HCT116 (cell line): ENCODE measurements around the gene KRTCAP3. TPM values are rescaled to one million over a fixed set of nuclear protein-coding genes. Genes with fewer than 3 reads are reported as not detected.

ENCODE experiments used
- ATAC-seq: fragments of 200-7000 bp; cut with Tn5 transposase; 2 replicates; pipeline ENCODE4 v1.9.1; 2020; ENCODE audit warnings: mild to moderate bottlenecking, moderate library complexity
- BruUV-seq: library from RNA; stranded (reverse); fragments of 400-500 nt; replicated peaks from 2 replicates; lab custom pipeline; 2021; lab: Mats Ljungman, UMichigan
- CTCF ChIA-PET: fragments of 300-600 bp; sonication (Branson Sonifier 250); formaldehyde crosslinking; loops from one replicate; lab custom pipeline; 2021; ENCODE audit warnings: antibody characterized with exemption; lab: Charles Lee
- POLR2A ChIA-PET: fragments of 300-600, 350-600 bp; sonication (Branson Sonifier 250); formaldehyde crosslinking; loops from one replicate; lab custom pipeline; 2021; ENCODE audit warnings: antibody characterized with exemption; lab: Charles Lee
- RAD21 ChIA-PET, 2 experiments: fragments of 300-600 bp; sonication (Branson Sonifier 250); formaldehyde crosslinking; loops; one replicate each; lab custom pipeline; 2023; ENCODE audit warnings: low total read pairs in 2 of 2; ENCODE audit not compliant: uncharacterized antibody in 2 of 2, unreplicated experiment in 2 of 2, low non-redundant PET in 1 of 2; lab: Charles Lee
- DNase-seq: peaks from one replicate; pipeline ENCODE4 v3.0.0-alpha.2; 2010; ENCODE audit warnings: low read depth, low spot score
- H2AFZ ChIP-seq: fragments of 200-600 bp; shearing (Covaris generic), sonication (generic); 2 replicates; pipeline ENCODE4 v1.6.1; 2017; ENCODE audit warnings: low read depth, mixed run types, mixed read lengths, antibody characterized with exemption, low read length; ENCODE audit not compliant: poor library complexity, severe bottlenecking
- H3K27ac ChIP-seq: 2 replicates; pipeline ENCODE4 v1.5.1; 2012; ENCODE audit warnings: low read depth, low read length
- H3K27me3 ChIP-seq: fragments of 200-600 bp; sonication (generic); 2 replicates; pipeline ENCODE4 v1.6.1; 2016; ENCODE audit warnings: mixed run types, low read length, mixed read lengths; ENCODE audit not compliant: insufficient read depth
- H3K36me3 ChIP-seq, 2 experiments: fragments of 200-500 bp in 1 of 2; fragments of 200-600 bp in 1 of 2; sonication (Bioruptor generic) in 1 of 2; sonication (generic) in 1 of 2; 2 replicates each; pipeline versions ENCODE4 v1.5.1 to v1.6.1; 2014 to 2016; ENCODE audit warnings: low read length in 2 of 2, inconsistent platforms in 1 of 2, mixed read lengths in 1 of 2, mixed run types in 1 of 2; ENCODE audit not compliant: insufficient read depth in 2 of 2, control insufficient read depth in 1 of 2
- H3K4me1 ChIP-seq, 2 experiments: fragments of 200-600 bp in 1 of 2; sonication (generic) in 1 of 2; 2 replicates each; pipeline versions ENCODE4 v1.5.1 to v1.6.1; 2012 to 2017; ENCODE audit warnings: low read length in 2 of 2, inconsistent platforms in 1 of 2, mild to moderate bottlenecking in 1 of 2, mixed read lengths in 1 of 2, mixed run types in 1 of 2, moderate library complexity in 1 of 2; ENCODE audit not compliant: insufficient read depth in 2 of 2, control insufficient read depth in 1 of 2
- H3K4me2 ChIP-seq: fragments of 200-600 bp; sonication (generic); 2 replicates; pipeline ENCODE4 v1.6.1; 2017; ENCODE audit warnings: mixed run types, low read length, mixed read lengths
- H3K4me3 ChIP-seq, 2 experiments: fragments of 200-600 bp in 1 of 2; sonication (generic) in 1 of 2; replicated peaks in 1 of 2; 2 replicates each; pipeline ENCODE4 v1.5.1; 2011 to 2016; ENCODE audit warnings: low read length in 2 of 2, control low read depth in 1 of 2, low read depth in 1 of 2, mild to moderate bottlenecking in 1 of 2, mixed read lengths in 1 of 2, mixed run types in 1 of 2
- H3K79me2 ChIP-seq: fragments of 200-600 bp; sonication (generic); 2 replicates; pipeline ENCODE4 v1.6.1; 2017; ENCODE audit warnings: mild to moderate bottlenecking, mixed run types, low read length, moderate library complexity, mixed read lengths; ENCODE audit not compliant: insufficient read depth
- H3K9ac ChIP-seq: fragments of 200-600 bp; sonication (generic); 2 replicates; pipeline ENCODE4 v1.6.1; 2016; ENCODE audit warnings: low read length, mixed read lengths
- H3K9me2 ChIP-seq: fragments of 200-600 bp; sonication (generic), shearing (Covaris generic); 2 replicates; pipeline ENCODE4 v1.6.1; 2017; ENCODE audit warnings: mixed run types, mild to moderate bottlenecking, moderate library complexity; ENCODE audit not compliant: insufficient read depth
- H3K9me3 ChIP-seq, 2 experiments: fragments of 200-500 bp in 1 of 2; fragments of 200-600 bp in 1 of 2; sonication (Bioruptor generic) in 1 of 2; sonication (generic) in 1 of 2; 2 replicates each; pipeline ENCODE4 v1.6.1; 2014 to 2017; ENCODE audit warnings: low read length in 2 of 2, mixed read lengths in 2 of 2, inconsistent platforms in 1 of 2, low read depth in 1 of 2, mild to moderate bottlenecking in 1 of 2, mixed run types in 1 of 2, moderate library complexity in 1 of 2; ENCODE audit not compliant: control insufficient read depth in 1 of 2, insufficient read depth in 1 of 2
- H4K20me1 ChIP-seq: fragments of 200-600 bp; sonication (generic), shearing (Covaris generic); 2 replicates; pipeline ENCODE4 v1.6.1; 2017; ENCODE audit warnings: mixed run types, mild to moderate bottlenecking, moderate library complexity; ENCODE audit not compliant: insufficient read depth
- ATF3 ChIP-seq: IDR thresholded peaks from 2 replicates; pipeline ENCODE4 v1.6.1; 2012
- CEBPB ChIP-seq: IDR thresholded peaks from 2 replicates; pipeline ENCODE4 v1.6.1; 2012; ENCODE audit warnings: low read depth
- CTCF ChIP-seq, 3 experiments: fragments of 200-600 bp in 1 of 3; sonication (generic) in 1 of 3; IDR thresholded peaks in 2 of 3; conservative IDR thresholded peaks in 1 of 3; 2 replicates each; pipeline ENCODE4 v1.5.1; 2012 to 2017; ENCODE audit warnings: low read depth in 2 of 3, low read length in 2 of 3, antibody characterized with exemption in 1 of 3, borderline replicate concordance in 1 of 3, control low read depth in 1 of 3, mild to moderate bottlenecking in 1 of 3, mixed read lengths in 1 of 3, mixed run types in 1 of 3, moderate library complexity in 1 of 3; ENCODE audit not compliant: insufficient read depth in 1 of 3
- EZH2 ChIP-seq: fragments of 200-600 bp; sonication (generic); IDR thresholded peaks from 2 replicates; pipeline ENCODE4 v1.6.1; 2017; ENCODE audit warnings: antibody characterized with exemption, mixed run types
- JUND ChIP-seq: IDR thresholded peaks from 2 replicates; pipeline ENCODE4 v1.6.1; 2012
- MAX ChIP-seq: IDR thresholded peaks from 2 replicates; pipeline ENCODE4 v1.6.1; 2012
- POLR2A ChIP-seq: IDR thresholded peaks from 2 replicates; pipeline ENCODE4 v1.7.0; 2011; ENCODE audit warnings: borderline replicate concordance; ENCODE audit not compliant: insufficient read depth, insufficient read length; ENCODE audit errors: extremely low read depth
- RAD21 ChIP-seq: IDR thresholded peaks from 2 replicates; pipeline ENCODE4 v1.6.1; 2012; ENCODE audit warnings: low read depth, mild to moderate bottlenecking
- SIN3A ChIP-seq: IDR thresholded peaks from 2 replicates; pipeline ENCODE4 v1.6.1; 2012; ENCODE audit warnings: low read depth
- YY1 ChIP-seq: IDR thresholded peaks from 2 replicates; pipeline ENCODE4 v1.6.1; 2011; ENCODE audit warnings: low read length, low read depth, moderate library complexity, mild to moderate bottlenecking; ENCODE audit not compliant: insufficient replicate concordance; ENCODE audit errors: extremely low read depth
- ZBTB33 ChIP-seq: IDR thresholded peaks from 2 replicates; pipeline ENCODE4 v1.6.1; 2011; ENCODE audit warnings: mild to moderate bottlenecking, low read length, moderate library complexity; ENCODE audit not compliant: insufficient replicate concordance; ENCODE audit errors: extremely low read depth
- ZFX ChIP-seq: fragments of 450-650 bp; IDR thresholded peaks from 2 replicates; pipeline ENCODE4 v1.6.1; 2017
- ZNF274 ChIP-seq: fragments of 200-500 bp; sonication (Bioruptor generic); IDR thresholded peaks from 2 replicates; pipeline ENCODE4 v1.6.1; 2014; ENCODE audit warnings: mild to moderate bottlenecking, low read depth, low read length, inconsistent platforms
- intact Hi-C: fragments of 100-400 bp; cut with micrococcal nuclease; formaldehyde crosslinking; loops from 2 replicates; pipeline ENCODE4 v1.10.0; 2022
- total RNA-seq: library from RNA; stranded (reverse); gene quantifications from one replicate; pipeline ENCODE4 v1.2.1, GENCODE V29; 2021; ENCODE audit not compliant: unreplicated experiment

Gene KRTCAP3
- total RNA-seq, 1 experiment from 2014 or later, result 65.7 TPM

- CTCF ChIA-PET, result no interaction called here
Observed at GRCh38 chr2:27420996-27421395, 21.2 kb upstream of the KRTCAP3 start.

GRCh38 chr2:27421660-27422250 lies 20.4 kb upstream of the KRTCAP3 start:
- no peak for ATAC-seq
- RAD21 ChIA-PET, result no interaction called here

More at GRCh38 chr2:27420996-27421395, 21.2 kb upstream of the KRTCAP3 start:
- no peak for DNase-seq
- no peak for ATAC-seq
- Histone ChIP-seq H3K9me3 (no peaks in the 10 kb centered on the region), H3K9me2 (no peaks in the 10 kb centered on the region), H3K36me3 (no peaks in the 10 kb centered on the region), H4K20me1 (no peaks in the 10 kb centered on the region), H3K27ac (no peak overlapping the region), H3K27me3 (no peaks in the 10 kb centered on the region), H3K79me2 (no peaks in the 10 kb centered on the region), H3K4me3 (no peak overlapping the region), H3K9ac (no peak overlapping the region), H2AFZ (no peak overlapping the region), H3K4me2 (no peak overlapping the region), H3K4me1 (peaks cover 0 to 4% of the 10 kb centered on the region in 2 experiments; a peak in 2 of 4 replicates)
- TF ChIP-seq MAX (no peak), ZFX (no peak)
- intact Hi-C loops, result loop anchor here (10.0 kb wide), 1 partner anchor 164 kb away; the partner anchor contains the start of gene ZNF512
- BruUV-seq, result no TSS peak
- RAD21 ChIA-PET, result no interaction called here
- POLR2A ChIA-PET, result no interaction called here

More at GRCh38 chr2:27421660-27422250, 20.4 kb upstream of the KRTCAP3 start:
- Histone ChIP-seq H2AFZ (no peak overlapping the region), H3K9ac (no peak overlapping the region), H3K79me2 (no peaks in the 10 kb centered on the region), H3K4me3 (no peak overlapping the region), H4K20me1 (no peaks in the 10 kb centered on the region), H3K4me1 (peaks cover 0 to 4% of the 10 kb centered on the region in 2 experiments; a peak in 2 of 4 replicates), H3K9me2 (no peaks in the 10 kb centered on the region), H3K27me3 (no peaks in the 10 kb centered on the region), H3K36me3 (no peaks in the 10 kb centered on the region), H3K9me3 (no peaks in the 10 kb centered on the region), H3K27ac (no peak overlapping the region), H3K4me2 (no peak overlapping the region)
- no peak for TF ChIP-seq ATF3
- TF ChIP-seq JUND, result no peak
- no peak for TF ChIP-seq YY1
- TF ChIP-seq EZH2, result no peak
- no peak for TF ChIP-seq CTCF (IDR thresholded peaks at IDR 0.05 in 2 of 3, conservative IDR thresholded peaks at IDR 0.05 in 1 of 3; ENCODE audit: borderline replicate concordance in 1 of 3, insufficient read depth in 1 of 3, low read depth in 2 of 3, low read length in 2 of 3)
- no peak for TF ChIP-seq ZFX
- TF ChIP-seq ZNF274, result no peak
- TF ChIP-seq RAD21, result no peak
- TF ChIP-seq SIN3A, result no peak
- TF ChIP-seq POLR2A, result no peak
- TF ChIP-seq CEBPB, result no peak
- no peak for TF ChIP-seq ZBTB33
- POLR2A ChIA-PET, result no interaction called here
- no peak for DNase-seq
- CTCF ChIA-PET, result no interaction called here
- no TSS peak for BruUV-seq
- intact Hi-C loops, result loop anchor here (10.0 kb wide), 1 partner anchor 163 kb away; the partner anchor contains the start of gene ZNF512
